Activated CD8-positive, alpha-beta T cell treated with anti-CD3 and anti-CD28 coated beads, Interleukin-2, amount 10 ng/mL, durations not matched to agents 7 days and 5 days (primary cell): ENCODE results near the gene TMEM236. TPM values are rescaled to one million over a fixed set of nuclear protein-coding genes. Genes with fewer than 3 reads are reported as not detected.

Source experiments
- ATAC-seq: fragments of 150-1000 bp; cut with Tn5 transposase; one replicate; pipeline ENCODE4 v1.10.0; 2021; ENCODE audit warnings: moderate library complexity
- CTCF ChIA-PET: fragments of 350-600 bp; sonication (Branson Sonifier 250); formaldehyde crosslinking; loops from one replicate; lab custom pipeline; 2021; ENCODE audit warnings: antibody characterized with exemption; lab: Charles Lee
- POLR2A ChIA-PET: fragments of 350-600 bp; sonication (Branson Sonifier 250); formaldehyde crosslinking; loops from one replicate; lab custom pipeline; 2021; ENCODE audit warnings: antibody characterized with exemption; lab: Charles Lee
- DNase-seq: peaks from one replicate; pipeline ENCODE4 v3.0.0-alpha.2; 2020
- H3K27ac Mint-ChIP-seq: one replicate; pipeline ENCODE4 v1.8.0; 2021; ENCODE audit warnings: mild to moderate bottlenecking, mixed read lengths
- H3K27me3 Mint-ChIP-seq: one replicate; pipeline ENCODE4 v1.8.0; 2021; ENCODE audit warnings: low read depth, mixed read lengths
- H3K36me3 Mint-ChIP-seq: one replicate; pipeline ENCODE4 v1.8.0; 2021; ENCODE audit warnings: low read depth, mixed read lengths
- H3K4me1 Mint-ChIP-seq: one replicate; pipeline ENCODE4 v1.8.0; 2021; ENCODE audit warnings: low read depth, mixed read lengths
- H3K4me3 Mint-ChIP-seq: one replicate; pipeline ENCODE4 v1.8.0; 2021; ENCODE audit warnings: mild to moderate bottlenecking, mixed read lengths
- H3K9me3 Mint-ChIP-seq: one replicate; pipeline ENCODE4 v1.8.0; 2022; ENCODE audit warnings: mixed read lengths; ENCODE audit not compliant: insufficient read depth
- microRNA-seq: library from miRNA; unstranded; fragments of <30 nt; microRNA quantifications from one replicate; pipeline ENCODE4 v1.2.0, GENCODE V29; 2022
- total RNA-seq, 2 experiments: library from RNA; stranded (reverse); gene quantifications; one replicate each; pipeline ENCODE4 v1.2.3, GENCODE V29; 2021

TMEM236 gene
- total RNA-seq, 2 experiments from 2014 or later: 0.13 TPM; not detected in 1

GRCh38 chr10:17835688-17836087 is 83.7 kb downstream of the TMEM236 start:
- Mint-ChIP-seq H3K4me1 (no peaks in the 10 kb centered on the region), H3K9me3 (no peaks in the 10 kb centered on the region), H3K36me3 (no peaks in the 10 kb centered on the region), H3K4me3 (no peak overlapping the region), H3K27ac (no peak overlapping the region), H3K27me3 (peaks cover 2% of the 10 kb centered on the region)
- ATAC-seq (no peak), DNase-seq (no peak)
- CTCF ChIA-PET: no interaction called here
- POLR2A ChIA-PET: no interaction called here

DNA sequence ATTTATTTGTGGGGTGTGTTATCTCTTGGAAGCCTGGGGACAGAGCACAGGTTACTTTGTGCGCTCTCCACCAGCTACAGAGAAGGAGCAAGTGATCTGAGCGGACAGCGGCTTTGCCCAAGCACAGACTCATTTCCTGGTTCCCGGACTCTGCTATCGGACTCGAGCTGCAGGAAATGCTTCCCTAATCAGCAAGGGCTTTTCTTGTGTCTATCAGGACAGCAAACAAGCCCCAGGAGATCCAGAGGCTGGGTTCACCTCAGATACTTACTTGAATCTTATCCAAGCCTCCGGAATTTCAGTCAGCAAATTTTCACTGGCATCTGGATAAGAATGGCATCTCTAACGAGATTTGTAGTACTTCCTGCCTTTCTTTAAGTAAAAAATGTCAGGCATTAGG is 84.9 kb downstream of the TMEM236 start:
- ChIA-PET POLR2A (no interaction called here), CTCF (no interaction called here)
- peaks cover 2% of the 10 kb centered on the region for H3K27me3 Mint-ChIP-seq
- DNase-seq (no peak), ATAC-seq (no peak)
- H3K4me3 Mint-ChIP-seq: no peak overlapping the region
- no peaks in the 10 kb centered on the region for H3K36me3 Mint-ChIP-seq
- no peaks in the 10 kb centered on the region for H3K9me3 Mint-ChIP-seq
- H3K4me1 Mint-ChIP-seq: no peaks in the 10 kb centered on the region
- no peak overlapping the region for H3K27ac Mint-ChIP-seq

GRCh38 chr10:17838080-17838648 is 86.2 kb downstream of the TMEM236 start:
- no peak overlapping the region for H3K27ac Mint-ChIP-seq
- no peaks in the 10 kb centered on the region for H3K36me3 Mint-ChIP-seq
- H3K4me1 Mint-ChIP-seq: no peaks in the 10 kb centered on the region
- CTCF ChIA-PET: no interaction called here
- ATAC-seq (no peak), DNase-seq (no peak)
- no peak overlapping the region for H3K4me3 Mint-ChIP-seq
- POLR2A ChIA-PET: no interaction called here
- H3K27me3 Mint-ChIP-seq: peaks cover 2% of the 10 kb centered on the region
- H3K9me3 Mint-ChIP-seq: no peaks in the 10 kb centered on the region

- Mint-ChIP-seq H3K27ac (no peak overlapping the region), H3K36me3 (no peaks in the 10 kb centered on the region), H3K9me3 (no peaks in the 10 kb centered on the region), H3K4me3 (no peak overlapping the region), H3K27me3 (no peaks in the 10 kb centered on the region), H3K4me1 (no peaks in the 10 kb centered on the region)
- ChIA-PET CTCF (no interaction called here), POLR2A (no interaction called here)
- DNase-seq: no peak
- no peak for ATAC-seq
Measured at GRCh38 chr10:17841050-17841449, 89.0 kb downstream of the TMEM236 start.

- ATAC-seq (no peak), DNase-seq (no peak)
- ChIA-PET POLR2A (no interaction called here), CTCF (no interaction called here)
- Mint-ChIP-seq H3K4me1 (no peaks in the 10 kb centered on the region), H3K4me3 (no peak overlapping the region), H3K9me3 (no peaks in the 10 kb centered on the region), H3K27ac (no peak overlapping the region), H3K36me3 (no peaks in the 10 kb centered on the region), H3K27me3 (no peaks in the 10 kb centered on the region)
Measured at GRCh38 chr10:17842641-17843040, 90.6 kb downstream of the TMEM236 start.

DNA sequence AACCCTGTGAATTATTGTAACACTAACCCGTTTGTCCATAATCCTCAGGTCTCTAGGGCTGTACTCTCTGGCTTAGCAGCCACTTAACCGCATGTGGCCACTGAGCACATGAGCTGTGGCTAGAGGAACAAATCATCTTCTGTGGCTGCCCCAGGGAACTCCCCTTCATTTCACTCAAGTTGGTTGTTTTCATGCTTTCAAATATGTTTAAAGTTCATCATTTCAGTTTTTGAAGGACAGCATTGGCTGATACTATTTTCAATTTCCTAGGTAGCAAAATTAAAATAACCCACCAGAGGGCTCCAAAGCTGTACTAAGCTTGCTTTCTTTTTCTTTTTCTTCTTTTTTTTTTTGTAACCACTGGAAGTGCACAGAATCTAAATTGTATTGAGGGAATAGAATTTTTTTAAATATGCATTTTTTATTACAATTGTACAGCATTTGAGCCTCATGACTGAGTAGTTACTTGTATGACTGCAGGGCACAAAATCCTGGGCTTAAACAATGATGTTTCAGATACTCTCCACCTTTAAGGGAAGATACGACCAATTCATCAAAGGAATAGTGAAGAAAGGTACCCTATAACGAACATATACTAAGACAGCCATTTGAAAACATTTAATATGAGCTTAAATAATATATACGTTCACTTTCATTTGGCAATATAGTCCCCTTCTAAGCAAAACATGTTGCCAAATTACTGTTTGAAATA is 95.7 kb downstream of the TMEM236 start:
- POLR2A ChIA-PET: no interaction called here
- no peak for ATAC-seq
- CTCF ChIA-PET: interaction anchor here (1.0 to 1.3 kb wide), 2 partner anchors 18 to 239 kb away, joined by 3 read pairs; no protein-coding TSS in a partner anchor

DNA sequence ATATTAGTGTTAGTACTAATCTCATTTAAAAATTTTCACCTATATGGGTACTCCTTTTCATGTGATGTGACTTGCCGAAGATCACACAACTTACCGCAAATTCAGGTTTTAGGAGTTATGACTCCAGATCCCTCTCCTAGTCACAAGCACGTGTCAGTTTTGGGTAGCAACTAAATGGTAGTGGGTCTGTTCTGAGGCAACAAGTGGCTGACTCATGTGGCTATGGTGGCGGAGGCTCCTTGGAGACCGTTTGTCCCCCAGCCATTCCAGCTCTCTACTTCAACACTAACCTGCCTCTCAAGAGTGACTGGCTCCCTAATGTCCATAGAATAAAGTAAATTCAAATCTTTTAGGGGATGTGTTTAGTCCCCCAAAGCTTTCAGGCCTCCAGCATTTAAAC is 96.6 kb downstream of the TMEM236 start:
- ChIA-PET CTCF (interaction anchor here (1.0 to 1.3 kb wide), 2 partner anchors 17 to 240 kb away, joined by 3 read pairs; no protein-coding TSS in a partner anchor), POLR2A (no interaction called here)
- ATAC-seq (no peak), DNase-seq (no peak)
- H3K4me1 Mint-ChIP-seq: no peaks in the 10 kb centered on the region
- H3K27me3 Mint-ChIP-seq: no peaks in the 10 kb centered on the region
- H3K27ac Mint-ChIP-seq: no peak overlapping the region
- H3K4me3 Mint-ChIP-seq: no peak overlapping the region
- H3K36me3 Mint-ChIP-seq: no peaks in the 10 kb centered on the region
- no peaks in the 10 kb centered on the region for H3K9me3 Mint-ChIP-seq

More for the DNA sequence above, 95.7 kb downstream of the TMEM236 start:
- H3K27me3 Mint-ChIP-seq: no peaks in the 10 kb centered on the region
- no peak overlapping the region for H3K27ac Mint-ChIP-seq
- H3K4me3 Mint-ChIP-seq: no peak overlapping the region
- H3K9me3 Mint-ChIP-seq: no peaks in the 10 kb centered on the region
- no peaks in the 10 kb centered on the region for H3K36me3 Mint-ChIP-seq
- H3K4me1 Mint-ChIP-seq: no peaks in the 10 kb centered on the region
- no peak for DNase-seq

Small RNAs within 50 kb of the gene (microRNA-seq; reads per million reads assigned to microRNA genes)
- gene MIR511: not detected

Other genes with a start within 250 kb of the TMEM236 start
- gene HACD1, start 134.8 kb upstream of the TMEM236 start, total RNA-seq: 1 to 10 TPM in 1 of 2 experiments, under 1 TPM in 1; 0.40 to 1.1 TPM
- 10 to 100 TPM; 20.8 to 21.9 TPM for gene STAM, start 108.0 kb upstream of the TMEM236 start, total RNA-seq
- gene MRC1, start 57.1 kb downstream of the TMEM236 start, total RNA-seq: not detected
- not detected for gene SLC39A12, start 199.7 kb downstream of the TMEM236 start, total RNA-seq